Esophagus squamous epithelium (tissue), 5 donors: ENCODE measurements around the gene VRK1. TPM values are rescaled to one million over a fixed set of nuclear protein-coding genes. Genes with fewer than 3 reads are reported as not detected.

Source experiments
- DNase-seq: peaks from one replicate; lab custom pipeline; 2025; lab: John Stamatoyannopoulos, UW
- H3K27ac ChIP-seq, 4 donors: fragments of 200-600 bp; sonication (generic); one replicate each; pipeline ENCODE4 v1.5.1; 2016 to 2019; ENCODE audit warnings: mild to moderate bottlenecking in 1 of 4
- H3K27me3 ChIP-seq, 4 donors: fragments of 200-600 bp; sonication (generic); 1 replicate in 3 of 4; 2 replicates in 1 of 4; pipeline versions ENCODE4 v1.5.1 to v1.6.0; 2017 to 2021; ENCODE audit warnings: antibody characterized with exemption in 1 of 4
- H3K36me3 ChIP-seq, 3 donors: fragments of 200-600 bp; sonication (generic); one replicate each; pipeline ENCODE4 v1.5.1; 2016 to 2019
- H3K4me1 ChIP-seq, 3 donors: fragments of 200-600 bp; sonication (generic); one replicate each; pipeline ENCODE4 v1.5.1; 2017 to 2019
- H3K4me3 ChIP-seq, 4 donors: fragments of 200-600 bp; sonication (generic); 1 replicate in 3 of 4; 2 replicates in 1 of 4; pipeline ENCODE4 v1.5.1; 2016 to 2019; ENCODE audit warnings: mild to moderate bottlenecking in 2 of 4, moderate library complexity in 1 of 4
- H3K9me3 ChIP-seq, 3 donors: fragments of 200-600 bp; sonication (generic); one replicate each; pipeline ENCODE4 v1.5.1; 2016 to 2019
- POLR2A ChIP-seq, 4 donors: fragments of 450-650 bp; IDR thresholded peaks; one replicate each; pipeline ENCODE4 v1.6.1; 2017; ENCODE audit warnings: antibody characterized with exemption in 4 of 4, mild to moderate bottlenecking in 4 of 4, moderate library complexity in 3 of 4
- WGBS, 2 donors: methylation state at CpG; one replicate each; pipeline ENCODE4 v1.1.5; 2018; 5-methylcytosine and 5-hydroxymethylcytosine counted together
- intact Hi-C: fragments of 100-400 bp; cut with DNase I; formaldehyde crosslinking; loops from one replicate; pipeline ENCODE4 v1.15.0; 2022
- total RNA-seq, 4 donors: library from RNA; depleted of rRNA; stranded (reverse); fragments of >200 nt; gene quantifications; one replicate each; pipeline ENCODE4 v1.1.0, GENCODE V29; 2016
- TF ChIP-seq, protein P1 (sequence below), 6 experiments: fragments of 450-650 bp in 4 of 6; fragments of 200-600 bp in 2 of 6; sonication (generic) in 2 of 6; IDR thresholded peaks; one replicate each; pipeline ENCODE4 v1.5.1; 2016 to 2019; ENCODE audit warnings: antibody characterized with exemption in 6 of 6, mild to moderate bottlenecking in 4 of 6, moderate library complexity in 4 of 6
- donor health status: DM: yes; HTN: yes; CAD: no.

Gene VRK1
- total RNA-seq, 4 donors from 2014 or later, result 14.4 to 32.6 (median 25.3) TPM

DNA sequence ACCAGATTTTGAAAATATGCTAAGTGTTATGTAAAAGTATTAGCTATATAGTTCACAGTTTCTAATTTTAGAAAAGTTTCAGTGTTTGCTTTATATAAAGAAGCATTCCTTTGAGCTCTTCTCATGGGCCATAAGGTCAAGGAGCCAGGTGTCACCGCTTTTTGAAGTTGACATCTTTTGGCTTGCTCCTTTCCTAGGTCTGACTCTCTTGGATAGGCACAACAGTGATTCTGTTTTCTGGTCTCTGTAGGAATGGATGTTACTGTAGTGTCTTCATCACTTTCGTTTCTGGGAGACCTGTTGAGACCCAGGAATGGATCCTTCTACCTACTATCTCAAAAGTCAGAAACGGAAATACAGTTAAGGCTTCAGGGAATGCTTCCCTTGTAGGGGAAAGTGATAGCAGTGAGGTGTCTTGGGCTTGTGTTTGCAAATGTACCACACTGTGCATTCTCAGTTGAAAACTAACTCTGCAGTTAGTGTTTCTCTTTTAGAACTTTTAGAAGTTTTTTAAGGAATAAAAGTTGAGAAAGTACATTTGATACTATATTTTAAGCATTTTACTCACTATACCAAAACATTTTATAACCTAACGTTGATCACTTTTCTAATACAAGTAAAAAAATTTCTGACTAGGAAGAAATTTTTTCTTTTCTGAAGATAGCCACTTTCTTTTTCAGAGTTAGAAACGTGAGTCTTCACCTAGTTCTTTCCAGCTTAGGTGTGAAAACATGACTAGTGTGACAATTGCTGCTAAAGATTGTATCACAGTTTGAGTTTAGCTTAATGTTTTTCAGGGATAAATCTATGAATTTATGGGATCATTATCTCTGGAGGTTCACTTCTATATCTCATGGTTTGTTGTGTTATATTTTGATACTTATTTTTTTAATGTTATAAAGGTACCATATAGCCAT lies 20.8 kb downstream of the VRK1 start:
- no peak for TF ChIP-seq POLR2A (IDR thresholded peaks at IDR 0.05)
- TF ChIP-seq, protein P1, sequence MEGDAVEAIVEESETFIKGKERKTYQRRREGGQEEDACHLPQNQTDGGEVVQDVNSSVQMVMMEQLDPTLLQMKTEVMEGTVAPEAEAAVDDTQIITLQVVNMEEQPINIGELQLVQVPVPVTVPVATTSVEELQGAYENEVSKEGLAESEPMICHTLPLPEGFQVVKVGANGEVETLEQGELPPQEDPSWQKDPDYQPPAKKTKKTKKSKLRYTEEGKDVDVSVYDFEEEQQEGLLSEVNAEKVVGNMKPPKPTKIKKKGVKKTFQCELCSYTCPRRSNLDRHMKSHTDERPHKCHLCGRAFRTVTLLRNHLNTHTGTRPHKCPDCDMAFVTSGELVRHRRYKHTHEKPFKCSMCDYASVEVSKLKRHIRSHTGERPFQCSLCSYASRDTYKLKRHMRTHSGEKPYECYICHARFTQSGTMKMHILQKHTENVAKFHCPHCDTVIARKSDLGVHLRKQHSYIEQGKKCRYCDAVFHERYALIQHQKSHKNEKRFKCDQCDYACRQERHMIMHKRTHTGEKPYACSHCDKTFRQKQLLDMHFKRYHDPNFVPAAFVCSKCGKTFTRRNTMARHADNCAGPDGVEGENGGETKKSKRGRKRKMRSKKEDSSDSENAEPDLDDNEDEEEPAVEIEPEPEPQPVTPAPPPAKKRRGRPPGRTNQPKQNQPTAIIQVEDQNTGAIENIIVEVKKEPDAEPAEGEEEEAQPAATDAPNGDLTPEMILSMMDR (IDR thresholded peaks at IDR 0.05), result no peak
- Histone ChIP-seq H3K27ac (no peak overlapping the region), H3K9me3 (no peaks in the 10 kb centered on the region), H3K4me3 (no peak overlapping the region), H3K36me3 (no peaks in the 10 kb centered on the region), H3K4me1 (peaks cover 0 to 12% (median 4%) of the 10 kb centered on the region in 3 donors), H3K27me3 (no peaks in the 10 kb centered on the region)
- no peak for DNase-seq
- WGBS, 2 donors, result 66 to 69% methylated on average over 5 of the region's 5 CpGs
- intact Hi-C loops, result no loop called here

DNA sequence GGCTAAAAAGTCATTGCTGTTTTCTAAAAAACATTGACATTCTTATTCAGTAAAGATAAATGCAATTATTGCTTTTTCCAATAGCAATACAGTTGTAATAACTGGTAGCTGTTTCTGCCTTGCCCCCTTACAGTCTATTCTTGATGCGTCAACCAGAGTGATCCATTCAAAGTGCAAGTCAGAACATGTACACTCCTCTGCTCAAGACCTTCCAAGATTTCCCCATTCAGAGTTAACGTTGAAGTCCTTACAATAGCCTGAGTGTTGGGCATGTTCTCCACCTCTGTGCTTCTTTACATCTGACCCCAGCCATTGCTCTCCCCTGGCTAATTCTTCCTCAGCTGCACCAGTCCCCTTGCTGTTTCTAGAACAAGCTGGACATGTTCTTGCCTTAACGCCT lies 24.3 kb downstream of the VRK1 start:
- Histone ChIP-seq H3K27ac (no peak overlapping the region), H3K4me1 (peaks cover 0 to 12% (median 4%) of the 10 kb centered on the region in 3 donors), H3K4me3 (no peak overlapping the region), H3K27me3 (no peaks in the 10 kb centered on the region), H3K9me3 (no peaks in the 10 kb centered on the region), H3K36me3 (no peaks in the 10 kb centered on the region)
- TF ChIP-seq, protein P1 (IDR thresholded peaks at IDR 0.05), result no peak
- no peak for TF ChIP-seq POLR2A (IDR thresholded peaks at IDR 0.05)
- intact Hi-C loops, result no loop called here
- no peak for DNase-seq
- WGBS, 2 donors, result 47 to 52% methylated on average over 3 of the region's 3 CpGs

DNA sequence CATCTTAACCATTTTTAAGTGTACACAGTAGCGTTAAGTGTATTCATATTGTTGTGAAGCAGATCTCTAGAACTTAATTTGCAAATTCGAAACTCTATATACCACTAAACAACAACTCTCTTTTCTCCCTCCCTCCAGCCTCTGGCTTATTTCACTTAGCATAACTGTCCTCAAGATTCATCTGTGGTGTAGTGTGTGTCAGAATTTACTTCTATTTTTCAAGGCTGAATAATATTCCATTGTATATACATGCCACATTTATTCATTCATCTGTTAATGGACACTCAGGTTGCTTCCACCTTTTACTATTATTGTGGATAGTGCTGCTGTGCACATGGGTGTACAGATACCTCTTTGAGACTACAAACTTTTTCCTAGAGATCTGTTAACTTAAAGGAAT lies 26.5 kb downstream of the VRK1 start:
- 68 to 95% methylated on average over 2 of the region's 2 CpGs for WGBS, 2 donors
- Histone ChIP-seq H3K4me1 (peaks cover 0 to 22% (median 4%) of the 10 kb centered on the region in 3 donors), H3K27ac (no peak overlapping the region), H3K9me3 (no peaks in the 10 kb centered on the region), H3K36me3 (no peaks in the 10 kb centered on the region), H3K4me3 (no peak overlapping the region), H3K27me3 (no peaks in the 10 kb centered on the region)
- no peak for TF ChIP-seq POLR2A (IDR thresholded peaks at IDR 0.05)
- TF ChIP-seq, protein P1 (IDR thresholded peaks at IDR 0.05), result no peak
- DNase-seq, result no peak
- intact Hi-C loops, result no loop called here

DNA sequence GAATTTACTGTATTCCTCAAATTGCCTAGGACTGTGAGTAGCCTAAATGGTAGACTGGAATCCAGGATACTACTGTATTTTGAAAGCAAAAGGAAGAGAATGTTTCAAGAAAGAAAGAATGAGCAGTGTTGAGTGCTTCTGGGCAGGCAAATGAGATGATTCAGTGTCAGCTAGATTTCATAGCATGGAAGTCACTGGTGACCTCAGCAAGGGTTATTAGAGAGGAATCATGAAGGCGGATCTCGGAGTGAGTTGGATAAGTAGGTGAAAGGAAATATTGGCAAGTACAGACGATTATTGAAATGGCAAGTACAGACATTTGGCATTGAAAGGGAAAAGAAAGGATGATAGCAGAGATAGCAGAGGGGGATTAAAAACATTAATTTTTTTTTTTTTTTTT lies 27.1 kb downstream of the VRK1 start:
- TF ChIP-seq, protein P1 (IDR thresholded peaks at IDR 0.05), result no peak
- no peak for TF ChIP-seq POLR2A (IDR thresholded peaks at IDR 0.05)
- no peak overlapping the region for H3K27ac ChIP-seq
- no peaks in the 10 kb centered on the region for H3K27me3 ChIP-seq
- WGBS, 2 donors, result 31 to 59% methylated on average over 3 of the region's 3 CpGs
- H3K36me3 ChIP-seq, result no peaks in the 10 kb centered on the region
- no peaks in the 10 kb centered on the region for H3K9me3 ChIP-seq
- no peak overlapping the region for H3K4me3 ChIP-seq
- intact Hi-C loops, result no loop called here
- no peak for DNase-seq
- peaks cover 0 to 22% (median 4%) of the 10 kb centered on the region in 3 donors for H3K4me1 ChIP-seq

DNA sequence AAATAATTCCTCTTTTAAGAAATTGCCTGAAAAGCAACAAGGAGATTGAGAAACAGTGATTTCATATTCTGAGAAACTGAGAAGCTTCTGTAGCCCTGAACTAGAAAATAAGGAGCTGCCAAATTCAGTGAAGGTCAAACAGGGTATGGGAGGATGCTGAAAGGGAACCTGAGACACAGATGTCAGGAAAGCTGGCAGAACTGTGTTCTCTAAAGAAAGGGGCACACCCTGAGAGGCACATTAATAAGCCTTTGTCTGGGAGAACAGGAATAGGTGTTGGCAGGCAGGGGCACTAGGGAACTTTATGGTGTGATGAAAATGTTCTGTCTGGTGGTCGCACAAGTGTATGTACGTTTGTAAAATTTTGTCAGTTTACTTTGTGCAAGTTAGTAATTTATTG lies 29.6 kb downstream of the VRK1 start:
- Histone ChIP-seq H3K9me3 (peaks cover 0 to 5% (median 0%) of the 10 kb centered on the region in 3 donors), H3K27me3 (no peaks in the 10 kb centered on the region), H3K4me3 (no peak overlapping the region), H3K4me1 (peaks cover 0 to 14% (median 0%) of the 10 kb centered on the region in 3 donors), H3K27ac (no peak overlapping the region), H3K36me3 (no peaks in the 10 kb centered on the region)
- no peak for TF ChIP-seq POLR2A (IDR thresholded peaks at IDR 0.05)
- TF ChIP-seq, protein P1 (IDR thresholded peaks at IDR 0.05), result no peak
- DNase-seq, result no peak
- intact Hi-C loops, result no loop called here
- 44 to 49% methylated on average over 2 of the region's 2 CpGs for WGBS, 2 donors
